Bronchial epithelial cell (primary cell): ENCODE results near the gene GSG1L. TPM values are rescaled to one million over a fixed set of nuclear protein-coding genes. Genes with fewer than 3 reads are reported as not detected.

Experiments
- DNase-seq: peaks from one replicate; pipeline ENCODE4 v3.0.0-alpha.2; 2010; ENCODE audit warnings: low read depth
- FAIRE-seq: peaks from 2 replicates; lab custom pipeline; 2011; peaks lifted over from hg19 to GRCh38; lab: Jason Lieb, UNC
- H3K27me3 ChIP-seq: 2 replicates; pipeline ENCODE4 v1.5.1; 2011; ENCODE audit warnings: low read length; ENCODE audit not compliant: control insufficient read depth, insufficient read depth
- H3K36me3 ChIP-seq: 2 replicates; pipeline ENCODE4 v1.5.1; 2011; ENCODE audit warnings: low read length; ENCODE audit not compliant: control insufficient read depth, insufficient read depth
- H3K4me3 ChIP-seq: 2 replicates; pipeline ENCODE4 v1.5.1; 2011; ENCODE audit warnings: mild to moderate bottlenecking, low read depth, low read length, control low read depth
- CTCF ChIP-seq: IDR thresholded peaks from 2 replicates; pipeline ENCODE4 v1.5.1; 2011; ENCODE audit warnings: mild to moderate bottlenecking, moderate library complexity, low read length, control low read depth, inconsistent platforms; ENCODE audit not compliant: insufficient read depth, severe bottlenecking
- total RNA-seq: library from RNA; depleted of rRNA; stranded (reverse); fragments of >200 nt; gene quantifications from 2 replicates; pipeline ENCODE4 v1.2.1, GENCODE V29; 2014

The GSG1L gene
- total RNA-seq, 1 donor from 2014 or later, result not detected

DNA sequence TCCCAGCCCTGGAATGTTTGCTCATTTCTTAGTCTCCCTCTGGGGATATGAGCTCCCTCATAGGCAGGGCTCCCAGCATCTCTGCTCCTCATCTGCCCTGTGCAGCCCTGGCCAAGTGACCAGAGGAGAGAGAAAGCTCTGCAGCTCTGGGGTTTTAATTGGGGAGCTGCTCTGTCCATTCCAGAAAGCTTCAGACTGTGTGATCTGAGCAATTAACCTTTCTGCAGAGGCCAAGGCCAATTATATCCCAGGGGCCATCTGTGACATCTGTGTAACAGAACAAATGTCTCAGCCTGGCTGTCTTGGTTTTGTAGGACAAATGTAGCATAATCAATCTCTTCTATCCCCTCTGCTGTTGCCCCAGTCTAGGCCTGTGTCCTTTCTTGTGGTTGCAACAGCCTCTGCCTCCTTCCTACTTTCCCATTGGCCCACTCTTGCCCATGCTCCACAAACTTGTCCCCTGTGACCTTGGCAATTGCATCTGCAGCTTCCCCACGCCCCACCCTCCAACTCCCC, 156.0 kb downstream of the GSG1L start:
- no peak for TF ChIP-seq CTCF
- FAIRE-seq, result no peak
- no peak for DNase-seq
- Histone ChIP-seq H3K27me3 (no peaks in the 10 kb centered on the region), H3K36me3 (no peaks in the 10 kb centered on the region), H3K4me3 (no peak overlapping the region)

GRCh38 chr16:27906883-27907282, 156.6 kb downstream of the GSG1L start:
- FAIRE-seq, result no peak
- TF ChIP-seq CTCF, result no peak
- no peak overlapping the region for H3K4me3 ChIP-seq
- no peaks in the 10 kb centered on the region for H3K27me3 ChIP-seq
- no peaks in the 10 kb centered on the region for H3K36me3 ChIP-seq
- DNase-seq, result no peak

GRCh38 chr16:27903046-27903655, 160.4 kb downstream of the GSG1L start:
- no peaks in the 10 kb centered on the region for H3K27me3 ChIP-seq
- DNase-seq (no peak), FAIRE-seq (no peak)

DNA sequence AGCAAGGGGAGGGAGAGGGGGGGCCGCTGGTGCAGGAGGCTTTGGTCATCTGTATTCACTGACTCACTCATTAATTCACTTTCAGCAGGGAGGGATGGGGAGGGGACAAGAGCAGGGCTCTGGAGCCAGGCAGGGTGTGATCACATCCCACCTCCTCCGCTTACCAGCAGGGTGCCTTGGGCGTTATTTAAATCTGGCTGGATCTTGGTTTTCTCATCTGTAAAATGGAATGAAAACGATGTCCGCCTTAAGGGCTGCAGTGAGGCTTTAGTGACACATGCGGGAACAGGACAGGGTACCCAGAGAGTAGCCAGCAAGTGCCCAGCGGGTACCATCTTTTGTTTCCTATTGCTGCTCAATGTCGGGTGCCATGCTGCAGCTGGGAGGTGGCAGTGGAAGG, 161.0 kb downstream of the GSG1L start:
- Histone ChIP-seq H3K36me3 (no peaks in the 10 kb centered on the region), H3K27me3 (no peaks in the 10 kb centered on the region), H3K4me3 (no peak overlapping the region)
- no peak for DNase-seq
- FAIRE-seq, result no peak
- no peak for TF ChIP-seq CTCF

More at GRCh38 chr16:27903046-27903655, 160.4 kb downstream of the GSG1L start:
- no peak for TF ChIP-seq CTCF
- Histone ChIP-seq H3K4me3 (no peak overlapping the region), H3K36me3 (no peaks in the 10 kb centered on the region)

GRCh38 chr16:27901956-27902355, 161.6 kb downstream of the GSG1L start:
- Histone ChIP-seq H3K27me3 (no peaks in the 10 kb centered on the region), H3K4me3 (no peak overlapping the region), H3K36me3 (no peaks in the 10 kb centered on the region)
- no peak for DNase-seq
- TF ChIP-seq CTCF, result no peak
- no peak for FAIRE-seq

GRCh38 chr16:27899736-27900135, 163.8 kb downstream of the GSG1L start:
- TF ChIP-seq CTCF, result no peak
- Histone ChIP-seq H3K36me3 (no peaks in the 10 kb centered on the region), H3K27me3 (no peaks in the 10 kb centered on the region), H3K4me3 (no peak overlapping the region)
- no peak for FAIRE-seq
- no peak for DNase-seq
